Measurements from ENCODE around the gene DIPK1B. TPM values are rescaled to one million over a fixed set of nuclear protein-coding genes. Genes with fewer than 3 reads are reported as not detected.
A peak's percentile ranks its signal among the peaks of the same experiment; 100 is the strongest.

DIPK1B gene
- total and polyA plus RNA-seq, 10 of the 15 experiments (the other 5 are each of a cell fraction or from before 2014, with no cell fraction given) = 0.08 to 0.28 (median 0.13) TPM; not detected in 3

DNA sequence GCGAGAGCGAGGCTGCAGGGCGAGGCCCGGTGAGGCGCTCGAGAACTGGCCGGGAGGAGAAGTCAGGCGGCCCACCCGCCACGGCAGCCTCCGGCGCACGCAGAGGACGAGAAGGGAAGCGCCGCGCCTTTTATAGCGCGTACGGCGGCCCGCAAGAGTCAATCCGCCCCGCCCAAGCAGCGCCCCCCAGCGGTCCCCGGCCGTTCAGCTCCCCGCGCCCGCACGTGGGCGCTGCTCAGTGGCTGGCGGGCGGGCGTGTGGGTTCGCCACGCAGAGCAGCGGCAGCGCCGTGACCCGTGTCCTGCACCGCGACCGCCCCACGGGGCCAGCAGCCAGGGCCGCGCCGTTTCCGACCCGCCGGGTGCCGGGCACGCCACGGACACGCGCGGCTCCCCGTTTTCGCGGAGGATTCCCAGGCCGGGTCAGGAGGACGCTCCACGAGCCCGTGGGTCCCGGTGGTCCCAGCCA is 15.7 kb downstream of the DIPK1B start (continued):
- TF ChIP-seq, protein P1, sequence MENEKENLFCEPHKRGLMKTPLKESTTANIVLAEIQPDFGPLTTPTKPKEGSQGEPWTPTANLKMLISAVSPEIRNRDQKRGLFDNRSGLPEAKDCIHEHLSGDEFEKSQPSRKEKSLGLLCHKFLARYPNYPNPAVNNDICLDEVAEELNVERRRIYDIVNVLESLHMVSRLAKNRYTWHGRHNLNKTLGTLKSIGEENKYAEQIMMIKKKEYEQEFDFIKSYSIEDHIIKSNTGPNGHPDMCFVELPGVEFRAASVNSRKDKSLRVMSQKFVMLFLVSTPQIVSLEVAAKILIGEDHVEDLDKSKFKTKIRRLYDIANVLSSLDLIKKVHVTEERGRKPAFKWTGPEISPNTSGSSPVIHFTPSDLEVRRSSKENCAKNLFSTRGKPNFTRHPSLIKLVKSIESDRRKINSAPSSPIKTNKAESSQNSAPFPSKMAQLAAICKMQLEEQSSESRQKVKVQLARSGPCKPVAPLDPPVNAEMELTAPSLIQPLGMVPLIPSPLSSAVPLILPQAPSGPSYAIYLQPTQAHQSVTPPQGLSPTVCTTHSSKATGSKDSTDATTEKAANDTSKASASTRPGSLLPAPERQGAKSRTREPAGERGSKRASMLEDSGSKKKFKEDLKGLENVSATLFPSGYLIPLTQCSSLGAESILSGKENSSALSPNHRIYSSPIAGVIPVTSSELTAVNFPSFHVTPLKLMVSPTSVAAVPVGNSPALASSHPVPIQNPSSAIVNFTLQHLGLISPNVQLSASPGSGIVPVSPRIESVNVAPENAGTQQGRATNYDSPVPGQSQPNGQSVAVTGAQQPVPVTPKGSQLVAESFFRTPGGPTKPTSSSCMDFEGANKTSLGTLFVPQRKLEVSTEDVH (IDR thresholded peaks at IDR 0.05; ENCODE audit: low read depth, partially characterized antibody) = no peak
- TF ChIP-seq, protein P2, sequence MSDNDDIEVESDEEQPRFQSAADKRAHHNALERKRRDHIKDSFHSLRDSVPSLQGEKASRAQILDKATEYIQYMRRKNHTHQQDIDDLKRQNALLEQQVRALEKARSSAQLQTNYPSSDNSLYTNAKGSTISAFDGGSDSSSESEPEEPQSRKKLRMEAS (IDR thresholded peaks at IDR 0.05; ENCODE audit: low read depth, low read length) = peak; percentile 96
- TF ChIP-seq USF1 (IDR thresholded peaks at IDR 0.05; ENCODE audit: borderline replicate concordance, extremely low read length, insufficient read depth, low read depth, low read length) = peak; percentile 73
- no peak for TF ChIP-seq RELB (IDR thresholded peaks at IDR 0.05; ENCODE audit: low read depth)
- TF ChIP-seq TARDBP (IDR thresholded peaks at IDR 0.05; ENCODE audit: borderline replicate concordance) = peak; percentile 68; the same call in 1 of the 2 replicates
- no peak for TF ChIP-seq TCF7 (IDR thresholded peaks at IDR 0.05; ENCODE audit: borderline replicate concordance)
- peak; percentile 94 for TF ChIP-seq PAX5 (IDR thresholded peaks at IDR 0.05; ENCODE audit: borderline replicate concordance, low read depth, low read length)
- peak; percentile 72 for TF ChIP-seq HCFC1 (IDR thresholded peaks at IDR 0.05; ENCODE audit: low read length)
- peak; percentile 86 for TF ChIP-seq ZSCAN29 (IDR thresholded peaks at IDR 0.05)
- no peak for TF ChIP-seq KDM1A (IDR thresholded peaks at IDR 0.05; ENCODE audit: borderline replicate concordance)
- peak; percentile 23; the same call in 1 of the 2 replicates for TF ChIP-seq SPI1 (IDR thresholded peaks at IDR 0.05; ENCODE audit: borderline replicate concordance, insufficient read depth, low read depth, low read length)
- TF ChIP-seq HSF1 (IDR thresholded peaks at IDR 0.05; ENCODE audit: low read depth, low read length) = no peak
- TF ChIP-seq NBN (IDR thresholded peaks at IDR 0.05) = peak; percentile 41; the same call in 1 of the 2 replicates
- no peak for TF ChIP-seq RAD21 (IDR thresholded peaks at IDR 0.05; ENCODE audit: insufficient read depth, low read depth, low read length)
- no peak for TF ChIP-seq BMI1 (IDR thresholded peaks at IDR 0.05; ENCODE audit: borderline replicate concordance)
- TF ChIP-seq, protein P3, sequence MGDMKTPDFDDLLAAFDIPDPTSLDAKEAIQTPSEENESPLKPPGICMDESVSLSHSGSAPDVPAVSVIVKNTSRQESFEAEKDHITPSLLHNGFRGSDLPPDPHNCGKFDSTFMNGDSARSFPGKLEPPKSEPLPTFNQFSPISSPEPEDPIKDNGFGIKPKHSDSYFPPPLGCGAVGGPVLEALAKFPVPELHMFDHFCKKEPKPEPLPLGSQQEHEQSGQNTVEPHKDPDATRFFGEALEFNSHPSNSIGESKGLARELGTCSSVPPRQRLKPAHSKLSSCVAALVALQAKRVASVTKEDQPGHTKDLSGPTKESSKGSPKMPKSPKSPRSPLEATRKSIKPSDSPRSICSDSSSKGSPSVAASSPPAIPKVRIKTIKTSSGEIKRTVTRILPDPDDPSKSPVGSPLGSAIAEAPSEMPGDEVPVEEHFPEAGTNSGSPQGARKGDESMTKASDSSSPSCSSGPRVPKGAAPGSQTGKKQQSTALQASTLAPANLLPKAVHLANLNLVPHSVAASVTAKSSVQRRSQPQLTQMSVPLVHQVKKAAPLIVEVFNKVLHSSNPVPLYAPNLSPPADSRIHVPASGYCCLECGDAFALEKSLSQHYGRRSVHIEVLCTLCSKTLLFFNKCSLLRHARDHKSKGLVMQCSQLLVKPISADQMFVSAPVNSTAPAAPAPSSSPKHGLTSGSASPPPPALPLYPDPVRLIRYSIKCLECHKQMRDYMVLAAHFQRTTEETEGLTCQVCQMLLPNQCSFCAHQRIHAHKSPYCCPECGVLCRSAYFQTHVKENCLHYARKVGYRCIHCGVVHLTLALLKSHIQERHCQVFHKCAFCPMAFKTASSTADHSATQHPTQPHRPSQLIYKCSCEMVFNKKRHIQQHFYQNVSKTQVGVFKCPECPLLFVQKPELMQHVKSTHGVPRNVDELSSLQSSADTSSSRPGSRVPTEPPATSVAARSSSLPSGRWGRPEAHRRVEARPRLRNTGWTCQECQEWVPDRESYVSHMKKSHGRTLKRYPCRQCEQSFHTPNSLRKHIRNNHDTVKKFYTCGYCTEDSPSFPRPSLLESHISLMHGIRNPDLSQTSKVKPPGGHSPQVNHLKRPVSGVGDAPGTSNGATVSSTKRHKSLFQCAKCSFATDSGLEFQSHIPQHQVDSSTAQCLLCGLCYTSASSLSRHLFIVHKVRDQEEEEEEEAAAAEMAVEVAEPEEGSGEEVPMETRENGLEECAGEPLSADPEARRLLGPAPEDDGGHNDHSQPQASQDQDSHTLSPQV (IDR thresholded peaks at IDR 0.05) = peak; percentile 93
- peak; percentile 99 for TF ChIP-seq TAF1 (IDR thresholded peaks at IDR 0.05; ENCODE audit: borderline replicate concordance, low read depth, low read length)
- peak; percentile 50 for TF ChIP-seq CHD2 (IDR thresholded peaks at IDR 0.05; ENCODE audit: borderline replicate concordance, low read depth, low read length)
- TF ChIP-seq BACH1 (IDR thresholded peaks at IDR 0.05; ENCODE audit: borderline replicate concordance) = peak; percentile 99

Data from GM12878 (cell line).